ENCODE data around the gene RNF187. TPM values are rescaled to one million over a fixed set of nuclear protein-coding genes. Genes with fewer than 3 reads are reported as not detected.
A peak's percentile ranks its signal among the peaks of the same experiment; 100 is the strongest.

The RNF187 gene
- total RNA-seq, 1 experiment from 2014 or later = 141 TPM

- no peak for TF ChIP-seq MLX (CRISPR knock-in tag; IDR thresholded peaks at IDR 0.05)
- TF ChIP-seq E2F5 (CRISPR knock-in tag; IDR thresholded peaks at IDR 0.05) = no peak
- no peak for TF ChIP-seq CBFB (CRISPR knock-in tag; IDR thresholded peaks at IDR 0.05; ENCODE audit: low read depth)
- no peak for TF ChIP-seq ZSCAN18 (CRISPR knock-in tag; IDR thresholded peaks at IDR 0.05)
- TF ChIP-seq CREM (CRISPR knock-in tag; IDR thresholded peaks at IDR 0.05) = no peak
- TF ChIP-seq NR3C1 (CRISPR knock-in tag; conservative IDR thresholded peaks at IDR 0.05; ENCODE audit: low read depth) = no peak
- no peak for TF ChIP-seq FOXP4 (CRISPR knock-in tag; IDR thresholded peaks at IDR 0.05)
- TF ChIP-seq SMAD3 (CRISPR knock-in tag; IDR thresholded peaks at IDR 0.05; ENCODE audit: borderline replicate concordance) = no peak
- no peak for TF ChIP-seq JAZF1 (CRISPR knock-in tag; IDR thresholded peaks at IDR 0.05)
- TF ChIP-seq GRHL2 (CRISPR knock-in tag; IDR thresholded peaks at IDR 0.05; ENCODE audit: insufficient replicate concordance, severe bottlenecking) = no peak
- no peak for TF ChIP-seq ZNF219 (CRISPR knock-in tag; IDR thresholded peaks at IDR 0.05; ENCODE audit: borderline replicate concordance)
- ATAC-seq (no peak), DNase-seq (ENCODE audit: low spot score) (no peak)
- Mint-ChIP-seq H3K36me3 (no peaks in the 10 kb centered on the region), H3K9me3 (no peaks in the 10 kb centered on the region), H3K27me3 (ENCODE audit: low read depth) (peaks cover 51% of the 10 kb centered on the region), H3K4me3 (peak overlapping the region; percentile 89), H3K4me1 (peaks cover 40% of the 10 kb centered on the region), H3K27ac (no peak overlapping the region)
- ChIA-PET POLR2A (no interaction called here), CTCF (interaction anchor here (2.0 kb wide), 1 partner anchor 9 kb away, joined by 9 read pairs; no protein-coding TSS in a partner anchor)
Measured at GRCh38 chr1:228462560-228462959, 24.6 kb upstream of the RNF187 start.

- DNase-seq (ENCODE audit: low spot score) = no peak
Measured at GRCh38 chr1:228463009-228463558, 24.1 kb upstream of the RNF187 start.

GRCh38 chr1:228463559-228464455, 23.4 kb upstream of the RNF187 start:
- ChIA-PET CTCF (interaction anchor here (0.6 to 2.7 kb wide), 16 partner anchors 8 to 465 kb away, joined by 3 to 9 read pairs (median 4); no protein-coding TSS in a partner anchor), POLR2A (interaction anchor here (0.6 to 2.2 kb wide), 8 partner anchors 11 to 298 kb away, joined by 3 to 11 read pairs (median 4); partner anchors contain the start of genes IBA57, RNF187 and TRIM11)
- Mint-ChIP-seq H3K9me3 (no peaks in the 10 kb centered on the region), H3K4me1 (peaks cover 40% of the 10 kb centered on the region), H3K27me3 (ENCODE audit: low read depth) (peaks cover 62% of the 10 kb centered on the region), H3K36me3 (no peaks in the 10 kb centered on the region), H3K27ac (peak overlapping the region; percentile 83), H3K4me3 (peak overlapping the region; percentile 89)
- peak; percentile 76 for ATAC-seq
- peak; percentile 73 for DNase-seq (ENCODE audit: low spot score)
- TF ChIP-seq TEAD4 (CRISPR knock-in tag; IDR thresholded peaks at IDR 0.05) (0 out of 2 replicates have a peak, but pooled peaks have one; percentile 5), HMGXB4 (CRISPR knock-in tag; IDR thresholded peaks at IDR 0.05) (peak; percentile 63), ESRRA (CRISPR knock-in tag; IDR thresholded peaks at IDR 0.05; ENCODE audit: borderline replicate concordance) (no peak), SP1 (CRISPR knock-in tag; conservative IDR thresholded peaks at IDR 0.05) (0 out of 2 replicates have a peak, but pooled peaks have one; percentile 26), AFF4 (CRISPR knock-in tag; IDR thresholded peaks at IDR 0.05; ENCODE audit: borderline replicate concordance) (no peak)

More at GRCh38 chr1:228463009-228463558, 24.1 kb upstream of the RNF187 start:
- Mint-ChIP-seq H3K27me3 (ENCODE audit: low read depth) (peaks cover 56% of the 10 kb centered on the region), H3K27ac (no peak overlapping the region), H3K4me1 (peaks cover 40% of the 10 kb centered on the region), H3K9me3 (no peaks in the 10 kb centered on the region), H3K4me3 (peak overlapping the region; percentile 89), H3K36me3 (no peaks in the 10 kb centered on the region)
- ChIA-PET CTCF (interaction anchor here (0.6 to 2.7 kb wide), 8 partner anchors 8 to 464 kb away, joined by 3 to 9 read pairs (median 4); no protein-coding TSS in a partner anchor), POLR2A (interaction anchor here (0.6 to 2.2 kb wide), 3 partner anchors 10 to 56 kb away, joined by 3 to 11 read pairs (median 6); partner anchors contain the start of genes RNF187 and TRIM11)
- no peak for ATAC-seq
- TF ChIP-seq ZNF138 (CRISPR knock-in tag; conservative IDR thresholded peaks at IDR 0.05) (no peak), ZNF121 (CRISPR knock-in tag; IDR thresholded peaks at IDR 0.05) (no peak), JAZF1 (CRISPR knock-in tag; IDR thresholded peaks at IDR 0.05) (no peak)

Measured in WTC11 (cell line).